ENCODE results near the gene CD55. TPM values are rescaled to one million over a fixed set of nuclear protein-coding genes. Genes with fewer than 3 reads are reported as not detected.

The CD55 gene
- total RNA-seq, 1 experiment from 2014 or later, result 17.3 TPM

DNA sequence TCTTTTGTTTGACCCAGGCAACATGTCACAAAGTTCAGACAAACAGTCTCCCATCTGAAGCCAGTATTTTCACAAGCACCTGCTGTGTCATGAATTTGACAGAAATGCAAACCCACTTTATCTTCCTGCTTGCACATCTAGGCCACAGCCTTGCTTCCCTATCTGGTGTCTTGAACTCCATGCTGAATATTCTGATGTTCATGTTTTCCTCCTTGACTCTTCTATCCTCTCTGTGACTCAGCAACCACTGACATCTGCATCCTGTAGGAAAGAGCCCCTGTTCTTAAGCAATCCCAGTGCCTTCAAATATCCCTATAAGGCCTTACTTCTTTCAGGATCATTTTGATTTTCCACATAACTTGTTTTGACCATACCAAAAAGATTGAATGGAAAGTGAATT lies 6.5 kb downstream of the CD55 start:
- H3K27me3 ChIP-seq (ENCODE audit: insufficient read depth, low read length), result no peaks in the 10 kb centered on the region
- H4K8ac ChIP-seq (replicated peaks; ENCODE audit: insufficient read length, low read depth, low read length), result no peak overlapping the region
- H3K4me3 Mint-ChIP-seq, result no peak overlapping the region
- no peak overlapping the region for H3T11ph ChIP-seq (ENCODE audit: low read length)
- H2AK5ac ChIP-seq (ENCODE audit: insufficient read length, low read length), result no peak overlapping the region
- DNase-seq, result no peak
- no peaks in the 10 kb centered on the region for H3K4me1 ChIP-seq (ENCODE audit: insufficient read depth, low read length)
- no peaks in the 10 kb centered on the region for H4K20me1 ChIP-seq (ENCODE audit: control insufficient read depth, insufficient read depth, insufficient read length)
- H2BK20ac ChIP-seq (ENCODE audit: low read depth, low read length, poor library complexity, severe bottlenecking), result no peak overlapping the region
- no peak overlapping the region for H3K4ac ChIP-seq (ENCODE audit: low read depth, low read length)
- no peaks in the 10 kb centered on the region for H3K9me3 ChIP-seq (ENCODE audit: control insufficient read depth, low read depth, low read length)
- no peak overlapping the region for H3K4me2 ChIP-seq (ENCODE audit: insufficient read depth, insufficient read length, low read length)
- H3K56ac ChIP-seq (ENCODE audit: insufficient read length, low read depth, low read length), result no peak overlapping the region
- H3K14ac ChIP-seq (ENCODE audit: insufficient read depth, low read length), result no peak overlapping the region
- H4K91ac ChIP-seq (ENCODE audit: insufficient read length, low read depth, low read length), result no peak overlapping the region
- no peaks in the 10 kb centered on the region for H3K4me1 Mint-ChIP-seq
- no peaks in the 10 kb centered on the region for H3K27me3 Mint-ChIP-seq (ENCODE audit: low read depth)
- H3K79me1 ChIP-seq (ENCODE audit: insufficient read depth, low read depth, low read length, poor library complexity, severe bottlenecking), result no peaks in the 10 kb centered on the region
- H4K5ac ChIP-seq (ENCODE audit: insufficient read length, low read depth, low read length), result no peak overlapping the region
- no peaks in the 10 kb centered on the region for H3K9me3 Mint-ChIP-seq
- H3K79me2 ChIP-seq (ENCODE audit: insufficient read depth, low read length), result no peaks in the 10 kb centered on the region
- peaks cover 3 to 53% (median 40%) of the 10 kb centered on the region in 3 experiments; a peak in 5 of 7 replicates for H3K36me3 Mint-ChIP-seq (ENCODE audit: insufficient read depth in 1 of 3, low read depth in 3 of 3)
- H2BK12ac ChIP-seq (ENCODE audit: insufficient read length, low read depth, low read length), result no peak overlapping the region
- no peak overlapping the region for H2BK15ac ChIP-seq (ENCODE audit: low read depth, low read length)
- H3K27ac ChIP-seq (ENCODE audit: insufficient read length, low read depth, low read length), result no peak overlapping the region
- H2BK120ac ChIP-seq (ENCODE audit: low read depth, low read length, poor library complexity, severe bottlenecking), result no peak overlapping the region
- TF ChIP-seq, protein P1, sequence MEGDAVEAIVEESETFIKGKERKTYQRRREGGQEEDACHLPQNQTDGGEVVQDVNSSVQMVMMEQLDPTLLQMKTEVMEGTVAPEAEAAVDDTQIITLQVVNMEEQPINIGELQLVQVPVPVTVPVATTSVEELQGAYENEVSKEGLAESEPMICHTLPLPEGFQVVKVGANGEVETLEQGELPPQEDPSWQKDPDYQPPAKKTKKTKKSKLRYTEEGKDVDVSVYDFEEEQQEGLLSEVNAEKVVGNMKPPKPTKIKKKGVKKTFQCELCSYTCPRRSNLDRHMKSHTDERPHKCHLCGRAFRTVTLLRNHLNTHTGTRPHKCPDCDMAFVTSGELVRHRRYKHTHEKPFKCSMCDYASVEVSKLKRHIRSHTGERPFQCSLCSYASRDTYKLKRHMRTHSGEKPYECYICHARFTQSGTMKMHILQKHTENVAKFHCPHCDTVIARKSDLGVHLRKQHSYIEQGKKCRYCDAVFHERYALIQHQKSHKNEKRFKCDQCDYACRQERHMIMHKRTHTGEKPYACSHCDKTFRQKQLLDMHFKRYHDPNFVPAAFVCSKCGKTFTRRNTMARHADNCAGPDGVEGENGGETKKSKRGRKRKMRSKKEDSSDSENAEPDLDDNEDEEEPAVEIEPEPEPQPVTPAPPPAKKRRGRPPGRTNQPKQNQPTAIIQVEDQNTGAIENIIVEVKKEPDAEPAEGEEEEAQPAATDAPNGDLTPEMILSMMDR (conservative IDR thresholded peaks at IDR 0.05), result no peak
- no peak overlapping the region for H3K18ac ChIP-seq (ENCODE audit: insufficient read length, low read depth, low read length)
- H3K27ac Mint-ChIP-seq, result no peak overlapping the region
- no peaks in the 10 kb centered on the region for H3K23me2 ChIP-seq (ENCODE audit: insufficient read length, low read depth, low read length, poor library complexity, severe bottlenecking)
- H2BK5ac ChIP-seq (ENCODE audit: insufficient read length, low read length), result no peak overlapping the region
- H3K23ac ChIP-seq (ENCODE audit: insufficient read length, low read depth, low read length), result no peak overlapping the region
- no peak overlapping the region for H3K9ac ChIP-seq (ENCODE audit: extremely low read depth, insufficient read length, low read length)
- no peak overlapping the region for H2AFZ ChIP-seq (ENCODE audit: low read length)
